GM19023 (cell line): ENCODE measurements around the gene ATP8B3.

ENCODE experiments used
- ATAC-seq: cut with Tn5 transposase; IDR thresholded peaks from one replicate; pipeline ENCODE4 v1.9.1; 2021; ENCODE audit warnings: mild to moderate bottlenecking, moderate library complexity; ENCODE audit not compliant: unreplicated experiment

ATP8B3 gene

GRCh38 chr19:1850809-1851653, 39.0 kb upstream of the ATP8B3 start:
- no peak for ATAC-seq

GRCh38 chr19:1849886-1850398, 37.9 kb upstream of the ATP8B3 start:
- ATAC-seq, result no peak

- ATAC-seq, result no peak
Measured at GRCh38 chr19:1849132-1849474, 37.0 kb upstream of the ATP8B3 start.

DNA sequence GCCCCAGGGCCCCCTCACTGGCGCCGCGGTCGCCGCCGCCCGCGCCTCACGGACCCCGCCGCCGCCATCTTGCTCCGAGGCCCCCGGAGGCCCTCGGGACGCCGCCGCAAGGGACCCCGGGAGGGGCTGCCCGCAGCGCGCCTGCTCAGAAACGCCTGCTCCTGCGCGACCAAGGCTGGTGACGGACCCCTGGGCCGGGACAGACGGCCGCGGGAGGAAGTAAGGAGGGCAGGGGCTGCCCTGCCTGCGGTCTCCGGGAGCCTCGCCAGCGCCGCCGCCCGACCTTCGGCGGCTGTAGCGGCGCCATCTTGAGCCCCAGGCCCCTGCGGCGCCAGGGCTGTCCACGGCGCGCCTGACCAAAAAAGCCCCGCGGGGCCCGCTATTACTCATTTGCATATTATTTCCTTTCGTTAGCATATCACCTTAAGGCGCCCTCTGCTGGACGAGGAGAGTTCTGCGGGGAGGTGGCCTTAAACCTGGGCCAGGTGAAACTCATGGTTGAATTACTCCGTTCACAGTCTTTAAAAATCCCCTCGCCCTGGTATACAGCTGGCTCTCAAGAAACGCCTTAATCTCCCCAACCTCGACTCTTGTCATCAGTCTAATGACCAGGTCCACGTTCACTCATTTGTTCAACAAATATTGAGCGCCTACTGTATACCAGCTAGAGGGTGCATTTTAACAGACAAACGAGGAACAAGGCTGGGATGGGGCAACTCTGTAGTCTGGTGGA, 36.5 kb upstream of the ATP8B3 start, which contains the start of gene REXO1:
REXO1 (minus strand) TSS at position 85 of the 733 bp plus-strand sequence. CDS start 125 bp downstream, outside the sequence.
- ATAC-seq, result peak; percentile 65

GRCh38 chr19:1847684-1848398, 35.8 kb upstream of the ATP8B3 start:
- ATAC-seq, result peak; percentile 23

- ATAC-seq, result no peak
Measured at GRCh38 chr19:1847348-1847683, 35.2 kb upstream of the ATP8B3 start.

- ATAC-seq, result no peak
Measured at GRCh38 chr19:1846517-1847204, 34.6 kb upstream of the ATP8B3 start.

DNA sequence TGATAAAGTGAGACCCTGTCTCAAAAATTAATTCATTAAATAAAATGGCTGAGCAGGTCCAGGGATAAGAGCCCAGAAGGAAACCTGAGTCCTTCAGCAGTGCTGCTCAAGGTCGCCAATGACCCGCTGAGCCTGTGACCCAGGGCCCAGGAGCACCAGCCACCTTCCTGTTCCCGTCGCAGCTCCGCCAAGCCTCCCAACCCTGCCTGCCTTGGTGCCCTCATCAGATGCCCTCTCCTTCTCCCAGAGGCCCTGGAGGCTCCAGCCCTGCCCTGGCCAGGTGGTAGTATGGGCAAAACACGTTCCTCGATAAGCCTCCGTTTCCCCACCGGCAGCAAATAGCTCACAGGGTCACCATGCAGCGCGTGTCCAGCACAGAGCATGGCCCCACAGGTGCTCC, 33.6 kb upstream of the ATP8B3 start:
- ATAC-seq, result no peak

DNA sequence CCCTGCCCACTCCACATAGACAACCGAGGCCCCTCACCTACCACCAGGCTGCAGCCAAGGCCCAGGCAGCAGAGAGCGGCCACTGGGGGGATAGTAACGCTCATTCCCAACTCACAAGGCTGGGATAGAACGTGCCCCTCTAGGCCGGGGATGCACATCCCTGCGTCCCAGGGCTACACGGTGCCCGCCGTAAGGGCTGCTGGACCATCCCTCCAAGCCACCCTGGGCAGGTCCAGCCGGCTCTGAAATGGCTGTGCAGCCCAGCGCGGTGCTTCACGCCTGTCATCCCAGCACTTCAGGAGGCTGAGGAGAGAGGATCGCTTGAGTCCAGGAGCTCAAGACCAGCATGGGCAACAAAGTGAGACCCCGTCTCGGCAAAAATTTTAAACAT, 33.0 kb upstream of the ATP8B3 start:
- no peak for ATAC-seq

GRCh38 chr19:1844513-1845124, 32.5 kb upstream of the ATP8B3 start:
- ATAC-seq, result no peak

- ATAC-seq, result no peak
Measured at GRCh38 chr19:1843646-1844394, 31.7 kb upstream of the ATP8B3 start.

DNA sequence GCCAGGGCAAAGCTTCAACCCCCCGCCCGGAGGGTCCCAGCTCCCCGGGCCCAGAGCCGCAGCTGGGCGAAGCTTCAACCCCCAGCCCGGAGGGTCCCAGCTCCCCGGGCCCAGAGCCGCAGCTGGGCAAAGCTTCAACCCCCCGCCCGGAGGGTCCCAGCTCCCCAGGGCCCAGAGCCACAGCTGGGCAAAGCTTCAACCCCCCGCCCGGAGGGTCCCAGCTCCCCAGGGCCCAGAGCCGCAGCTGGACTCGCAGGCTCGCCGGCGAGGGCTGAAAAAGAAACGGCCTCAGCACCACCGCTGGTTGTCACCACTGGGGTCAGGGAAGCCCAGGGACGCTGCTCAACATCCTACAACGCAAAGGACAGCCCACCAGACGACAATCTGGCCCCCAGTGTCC, 31.0 kb upstream of the ATP8B3 start:
- no peak for ATAC-seq

- no peak for ATAC-seq
Measured at GRCh38 chr19:1841209-1841924, 29.3 kb upstream of the ATP8B3 start.

- ATAC-seq, result no peak
Measured at GRCh38 chr19:1840541-1841115, 28.6 kb upstream of the ATP8B3 start.

- ATAC-seq, result no peak
Measured at GRCh38 chr19:1839658-1840540, 27.8 kb upstream of the ATP8B3 start.

GRCh38 chr19:1837625-1838105, 25.6 kb upstream of the ATP8B3 start:
- ATAC-seq, result no peak

DNA sequence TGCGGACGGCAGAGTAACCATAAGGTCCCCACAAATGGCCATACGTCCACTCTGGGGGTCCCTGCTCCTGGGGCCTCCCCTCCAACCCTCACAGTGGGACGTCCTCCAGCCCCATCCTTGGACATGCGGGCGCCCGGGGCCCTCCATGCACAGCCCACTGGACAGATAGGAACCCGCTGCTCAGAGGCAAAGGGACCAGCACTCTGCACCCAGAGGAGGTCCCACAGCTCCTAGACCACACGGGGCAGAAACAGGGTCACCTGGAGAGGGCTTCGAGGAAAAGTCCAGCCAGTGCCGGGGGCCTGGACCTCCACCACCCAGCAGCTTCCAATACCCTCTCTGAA, 25.1 kb upstream of the ATP8B3 start:
- ATAC-seq, result no peak
